IMR-90 (cell line): ENCODE data around the gene SFSWAP. TPM values are rescaled to one million over a fixed set of nuclear protein-coding genes. Genes with fewer than 3 reads are reported as not detected.

ENCODE experiments used
- ATAC-seq: fragments of 200-7000 bp; cut with Tn5 transposase; 2 replicates; pipeline ENCODE4 v1.9.1; 2020; ENCODE audit warnings: low read depth, mild to moderate bottlenecking, moderate library complexity
- BruUV-seq: library from RNA; stranded (reverse); fragments of 400-500 nt; replicated peaks from 2 replicates; lab custom pipeline; 2021; lab: Mats Ljungman, UMichigan
- CTCF ChIA-PET: fragments of 300-600 bp; formaldehyde crosslinking; extraction: SDS; loops from one replicate; lab custom pipeline; 2021; ENCODE audit warnings: antibody characterized with exemption; lab: Yijun Ruan, JAX
- POLR2A ChIA-PET: fragments of 300-600 bp; sonication (Branson Sonifier 250); formaldehyde crosslinking; loops from one replicate; lab custom pipeline; 2022; ENCODE audit warnings: antibody characterized with exemption; ENCODE audit not compliant: unreplicated experiment; lab: Charles Lee
- DNase-seq: peaks from one replicate; pipeline ENCODE4 v3.0.0; 2013
- H2AFZ ChIP-seq: replicated peaks from 2 replicates; pipeline ENCODE3; 2013; ENCODE audit warnings: low read length, mild to moderate bottlenecking; ENCODE audit not compliant: poor library complexity
- H2AK5ac ChIP-seq: 2 replicates; pipeline ENCODE4 v1.6.1; 2013; ENCODE audit warnings: low read depth, low read length, inconsistent platforms
- H2AK9ac ChIP-seq: replicated peaks from 2 replicates; pipeline ENCODE3; 2013; ENCODE audit warnings: mild to moderate bottlenecking, low read depth, low read length, moderate library complexity; ENCODE audit not compliant: poor library complexity
- H2BK120ac ChIP-seq: 2 replicates; pipeline ENCODE4 v1.6.1; 2013; ENCODE audit warnings: low read depth, low read length, inconsistent platforms
- H2BK15ac ChIP-seq: 3 replicates; pipeline ENCODE4 v1.6.1; 2013; ENCODE audit warnings: low read depth, low read length, inconsistent platforms
- H2BK20ac ChIP-seq: 2 replicates; pipeline ENCODE4 v1.6.1; 2013; ENCODE audit warnings: low read depth, mild to moderate bottlenecking, inconsistent platforms, low read length, moderate library complexity
- H2BK5ac ChIP-seq: 2 replicates; pipeline ENCODE4 v1.6.1; 2013; ENCODE audit warnings: mild to moderate bottlenecking, low read depth, low read length, inconsistent platforms; ENCODE audit not compliant: poor library complexity, severe bottlenecking
- H3K14ac ChIP-seq: replicated peaks from 2 replicates; pipeline ENCODE4 v1.6.1; 2013; ENCODE audit warnings: low read depth, low read length, inconsistent platforms
- H3K18ac ChIP-seq: 2 replicates; pipeline ENCODE4 v1.6.1; 2013; ENCODE audit warnings: low read depth, low read length, control low read depth
- H3K23ac ChIP-seq: 2 replicates; pipeline ENCODE4 v1.6.1; 2013; ENCODE audit warnings: low read depth, low read length, inconsistent platforms
- H3K27ac ChIP-seq: 2 replicates; pipeline ENCODE4 v1.5.1; 2013; ENCODE audit warnings: mild to moderate bottlenecking, control low read depth, low read length; ENCODE audit not compliant: insufficient read depth
- H3K27me3 ChIP-seq: 2 replicates; pipeline ENCODE4 v1.6.1; 2013; ENCODE audit warnings: low read length; ENCODE audit not compliant: control insufficient read depth, insufficient read depth
- H3K36me3 ChIP-seq: 2 replicates; pipeline ENCODE4 v1.6.1; 2013; ENCODE audit warnings: low read length, mixed read lengths; ENCODE audit not compliant: control insufficient read depth, insufficient read depth
- H3K4ac ChIP-seq: 2 replicates; pipeline ENCODE4 v1.6.1; 2013; ENCODE audit warnings: low read depth, low read length, inconsistent platforms
- H3K4me1 ChIP-seq: 2 replicates; pipeline ENCODE4 v1.6.1; 2013; ENCODE audit warnings: low read length, mixed read lengths; ENCODE audit not compliant: control insufficient read depth, insufficient read depth
- H3K4me2 ChIP-seq: 2 replicates; pipeline ENCODE4 v1.6.1; 2013; ENCODE audit warnings: low read depth, mild to moderate bottlenecking, control low read depth, low read length, moderate library complexity
- H3K4me3 ChIP-seq: 2 replicates; pipeline ENCODE4 v1.5.1; 2013; ENCODE audit warnings: low read depth, mild to moderate bottlenecking, control low read depth, low read length, moderate library complexity; ENCODE audit not compliant: insufficient read depth
- H3K56ac ChIP-seq: 2 replicates; pipeline ENCODE4 v1.6.1; 2013; ENCODE audit warnings: low read length, inconsistent platforms; ENCODE audit not compliant: insufficient read depth; ENCODE audit errors: extremely low read depth
- H3K79me1 ChIP-seq, 2 experiments: 2 replicates each; pipeline ENCODE4 v1.6.1; 2013; ENCODE audit warnings: low read length in 2 of 2, inconsistent platforms in 1 of 2, low read depth in 1 of 2
- H3K9ac ChIP-seq: 2 replicates; pipeline ENCODE4 v1.6.1; 2013; ENCODE audit warnings: low read depth, low read length, control low read depth
- H3K9me1 ChIP-seq: 2 replicates; pipeline ENCODE4 v1.6.1; 2013; ENCODE audit warnings: low read length, inconsistent platforms; ENCODE audit not compliant: insufficient read depth
- H3K9me3 ChIP-seq: 2 replicates; pipeline ENCODE4 v1.6.1; 2013; ENCODE audit warnings: low read length; ENCODE audit not compliant: control insufficient read depth, insufficient read depth
- H4K20me1 ChIP-seq: 2 replicates; pipeline ENCODE4 v1.6.1; 2013; ENCODE audit warnings: low read length, inconsistent platforms; ENCODE audit not compliant: insufficient read depth
- H4K5ac ChIP-seq: 2 replicates; pipeline ENCODE4 v1.6.1; 2013; ENCODE audit warnings: mild to moderate bottlenecking, low read depth, low read length, control low read depth
- H4K8ac ChIP-seq, 2 experiments: 2 replicates each; pipeline ENCODE4 v1.6.1; 2013; ENCODE audit warnings: low read depth in 2 of 2, low read length in 2 of 2, control low read depth in 1 of 2, inconsistent platforms in 1 of 2
- H4K91ac ChIP-seq: 2 replicates; pipeline ENCODE4 v1.6.1; 2013; ENCODE audit warnings: low read depth, low read length, inconsistent platforms; ENCODE audit not compliant: insufficient read depth
- CEBPB ChIP-seq: IDR thresholded peaks from 2 replicates; pipeline ENCODE4 v1.6.1; 2012; ENCODE audit warnings: low read depth, low read length, improper control_type of control experiment
- CHD1 ChIP-seq: IDR thresholded peaks from 2 replicates; pipeline ENCODE4 v1.6.1; 2012; ENCODE audit warnings: low read depth, low read length, improper control_type of control experiment
- CTCF ChIP-seq: conservative IDR thresholded peaks from 2 replicates; pipeline ENCODE4 v1.5.1; 2012; ENCODE audit warnings: mild to moderate bottlenecking, low read depth, low read length, improper control_type of control experiment
- MAFK ChIP-seq: IDR thresholded peaks from 2 replicates; pipeline ENCODE4 v1.6.1; 2012; ENCODE audit warnings: low read depth, low read length, improper control_type of control experiment
- MAZ ChIP-seq: IDR thresholded peaks from 2 replicates; pipeline ENCODE4 v1.6.1; 2012; ENCODE audit warnings: low read depth, mild to moderate bottlenecking, low read length, improper control_type of control experiment, moderate library complexity, borderline replicate concordance
- MXI1 ChIP-seq: IDR thresholded peaks from 2 replicates; pipeline ENCODE4 v1.6.1; 2012; ENCODE audit warnings: low read depth, mild to moderate bottlenecking, low read length, moderate library complexity, borderline replicate concordance
- RAD21 ChIP-seq: IDR thresholded peaks from 2 replicates; pipeline ENCODE4 v1.6.1; 2012; ENCODE audit warnings: low read length, improper control_type of control experiment
- WGBS, 2 experiments: methylation state at CpG; one replicate each; pipeline versions ENCODE4 v1.1.5 to v1.1.7; 2013; ENCODE audit warnings: missing lambda C conversion rate in 2 of 2; ENCODE audit not compliant: insufficient read length in 1 of 2; ENCODE audit errors: extremely low coverage in 2 of 2; 5-methylcytosine and 5-hydroxymethylcytosine counted together
- dilution Hi-C: fragments of 300-500 bp; cut with HindIII; formaldehyde crosslinking; loops from one replicate; pipeline ENCODE4 v1.14.3; 2018; ENCODE audit warnings: low sequenced_read_pairs; ENCODE audit not compliant: unreplicated experiment
- in situ Hi-C: fragments of 300-500 bp; cut with MboI; formaldehyde crosslinking; loops from 3 replicates; pipeline ENCODE4 v1.14.3; 2019; ENCODE audit warnings: low sequenced_read_pairs, inconsistent platforms, mixed read lengths
- intact Hi-C: fragments of 100-400 bp; cut with micrococcal nuclease; formaldehyde crosslinking; loops from 2 replicates; pipeline ENCODE4 v1.10.0; 2022
- polyA plus RNA-seq, 3 experiments: library from polyadenylated mRNA; depleted of rRNA; stranded (reverse); fragments of >200 nt; gene quantifications; 2 replicates each; pipeline ENCODE4 v1.2.3, GENCODE V29; 2012; ENCODE audit warnings: low replicate concordance in 1 of 3
- total RNA-seq: library from RNA; depleted of rRNA; stranded (reverse); fragments of >200 nt; gene quantifications from 2 replicates; pipeline ENCODE4 v1.2.3, GENCODE V29; 2012
- TF ChIP-seq, protein P1 (sequence below): fragments of 150-350 bp; IDR thresholded peaks from 2 replicates; pipeline ENCODE4 v1.6.1; 2017; ENCODE audit warnings: mild to moderate bottlenecking, antibody characterized with exemption, low read length, low read depth

Gene SFSWAP
- total and polyA plus RNA-seq, 2 of the 4 experiments (the other 2 are of a cell fraction), result 19.7 to 22.4 TPM

DNA sequence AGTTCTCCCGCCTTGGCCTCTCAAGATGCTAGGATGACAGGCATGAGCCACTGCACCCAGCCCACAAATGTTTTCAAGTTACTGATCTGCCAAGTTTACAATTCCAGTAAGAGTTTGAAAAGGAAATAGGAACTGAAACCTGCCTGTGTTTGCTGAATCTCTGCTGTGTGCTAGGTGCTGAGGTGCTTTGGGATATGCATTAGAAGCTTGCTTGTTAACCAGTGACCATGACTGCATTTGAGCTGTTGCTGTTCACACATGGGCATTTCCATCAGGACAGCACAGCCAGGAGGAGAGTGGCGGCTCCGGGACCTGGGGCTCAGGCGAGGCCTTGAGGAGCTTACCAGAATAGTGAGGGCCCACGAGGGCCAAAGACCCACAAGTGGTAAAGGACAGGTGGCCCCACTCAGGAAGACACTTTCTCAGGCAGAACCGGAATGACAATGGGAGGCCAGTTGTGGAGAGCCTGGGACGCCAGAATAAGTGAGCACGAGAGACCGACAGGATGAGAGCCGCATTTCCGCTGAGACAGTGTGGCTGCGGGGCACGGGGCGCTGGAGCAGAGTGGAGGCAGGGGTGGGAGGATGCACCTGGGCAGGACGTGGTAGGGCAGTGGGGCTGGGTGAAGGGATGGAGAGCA, 62.8 kb downstream of the SFSWAP start:
- no peak overlapping the region for H3K18ac ChIP-seq
- no peak overlapping the region for H2AFZ ChIP-seq
- H3K4ac ChIP-seq, result no peak overlapping the region
- no peak overlapping the region for H2BK5ac ChIP-seq
- H3K4me2 ChIP-seq, result no peak overlapping the region
- H4K91ac ChIP-seq, result no peak overlapping the region
- H3K27me3 ChIP-seq, result no peaks in the 10 kb centered on the region
- no peak overlapping the region for H2AK5ac ChIP-seq
- no peak overlapping the region for H3K9ac ChIP-seq
- no peak overlapping the region for H3K23ac ChIP-seq
- 85% methylated on average over 12 of the region's 15 CpGs; no CpG with 5 or more reads in 1 of the 2 experiments for WGBS, 2 experiments
- CTCF ChIA-PET, result no interaction called here
- no peaks in the 10 kb centered on the region for H4K20me1 ChIP-seq
- H4K5ac ChIP-seq, result no peak overlapping the region
- POLR2A ChIA-PET, result no interaction called here
- H2BK15ac ChIP-seq, result no peak overlapping the region
- no peak overlapping the region for H3K56ac ChIP-seq
- H3K79me1 ChIP-seq, result peaks cover 3 to 8% of the 10 kb centered on the region in 2 experiments; a peak in 3 of 4 replicates
- no peak overlapping the region for H2BK120ac ChIP-seq
- H3K27ac ChIP-seq, result no peak overlapping the region
- no peak overlapping the region for H2BK20ac ChIP-seq
- ATAC-seq (no peak), DNase-seq (no peak)
- no peaks in the 10 kb centered on the region for H3K9me3 ChIP-seq
- no peak overlapping the region for H3K14ac ChIP-seq
- H3K4me1 ChIP-seq, result no peaks in the 10 kb centered on the region
- H3K9me1 ChIP-seq, result no peaks in the 10 kb centered on the region
- BruUV-seq, result no TSS peak
- dilution Hi-C loops, result no loop called here
- in situ Hi-C loops, result no loop called here
- no peak overlapping the region for H4K8ac ChIP-seq
- intact Hi-C loops, result no loop called here
- no peak overlapping the region for H3K4me3 ChIP-seq
- TF ChIP-seq MXI1 (no peak), CEBPB (no peak), MAZ (no peak), CTCF (no peak), MAFK (no peak), CHD1 (no peak), RAD21 (no peak)
- TF ChIP-seq, protein P1, sequence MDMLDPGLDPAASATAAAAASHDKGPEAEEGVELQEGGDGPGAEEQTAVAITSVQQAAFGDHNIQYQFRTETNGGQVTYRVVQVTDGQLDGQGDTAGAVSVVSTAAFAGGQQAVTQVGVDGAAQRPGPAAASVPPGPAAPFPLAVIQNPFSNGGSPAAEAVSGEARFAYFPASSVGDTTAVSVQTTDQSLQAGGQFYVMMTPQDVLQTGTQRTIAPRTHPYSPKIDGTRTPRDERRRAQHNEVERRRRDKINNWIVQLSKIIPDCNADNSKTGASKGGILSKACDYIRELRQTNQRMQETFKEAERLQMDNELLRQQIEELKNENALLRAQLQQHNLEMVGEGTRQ, result no peak
- no peak overlapping the region for H2AK9ac ChIP-seq
- H3K36me3 ChIP-seq, result peaks cover 38% of the 10 kb centered on the region
